H1 (cell line): ENCODE measurements around the gene ARHGAP24. TPM values are rescaled to one million over a fixed set of nuclear protein-coding genes. Genes with fewer than 3 reads are reported as not detected.

Experiments used
- CTCF ChIA-PET: fragments of 300-600 bp; sonication (Branson Sonifier 250); formaldehyde crosslinking; loops from one replicate; lab custom pipeline; 2021; ENCODE audit not compliant: partially characterized antibody; lab: Charles Lee
- POLR2A ChIA-PET: fragments of 300-600 bp; sonication (Branson Sonifier 250); formaldehyde crosslinking; loops from one replicate; lab custom pipeline; 2021; ENCODE audit warnings: inconsistent platforms; ENCODE audit not compliant: partially characterized antibody; lab: Charles Lee
- DNase-seq, 2 experiments: peaks; one replicate each; pipeline versions ENCODE4 v3.0.0 to v3.0.0-alpha.2; 2010 to 2022; ENCODE audit warnings: low spot score in 2 of 2, low read depth in 1 of 2, mixed read lengths in 1 of 2
- FAIRE-seq: peaks from 2 replicates; lab custom pipeline; 2011; peaks lifted over from hg19 to GRCh38; lab: Jason Lieb, UNC
- H2AFZ ChIP-seq: 2 replicates; pipeline ENCODE4 v1.8.1; 2012; ENCODE audit warnings: low read length, inconsistent platforms
- H2AK5ac ChIP-seq: 2 replicates; pipeline ENCODE4 v1.6.1; 2013; ENCODE audit warnings: low read depth, low read length
- H2BK120ac ChIP-seq: replicated peaks from 2 replicates; pipeline ENCODE3; 2013; ENCODE audit warnings: low read depth, low read length, inconsistent platforms
- H2BK12ac ChIP-seq: 2 replicates; pipeline ENCODE4 v1.6.1; 2013; ENCODE audit warnings: low read depth, low read length
- H2BK15ac ChIP-seq: 2 replicates; pipeline ENCODE4 v1.6.1; 2013; ENCODE audit warnings: low read length
- H2BK20ac ChIP-seq: 2 replicates; pipeline ENCODE4 v1.6.1; 2013; ENCODE audit warnings: low read length
- H2BK5ac ChIP-seq: 2 replicates; pipeline ENCODE4 v1.6.1; 2013; ENCODE audit warnings: low read depth, low read length
- H3K14ac ChIP-seq: 2 replicates; pipeline ENCODE4 v1.6.1; 2013; ENCODE audit warnings: inconsistent platforms; ENCODE audit not compliant: insufficient read length
- H3K18ac ChIP-seq: 2 replicates; pipeline ENCODE4 v1.6.1; 2013; ENCODE audit warnings: low read length; ENCODE audit errors: extremely low read depth
- H3K23ac ChIP-seq: 2 replicates; pipeline ENCODE4 v1.6.1; 2013; ENCODE audit warnings: inconsistent platforms; ENCODE audit not compliant: insufficient read length
- H3K23me2 ChIP-seq: 2 replicates; pipeline ENCODE4 v1.6.1; 2013; ENCODE audit warnings: low read depth, low read length
- H3K27ac ChIP-seq: 2 replicates; pipeline ENCODE4 v1.6.1; 2011; ENCODE audit warnings: low read depth, low read length, inconsistent platforms
- H3K27me3 ChIP-seq, 4 experiments: replicated peaks in 1 of 4; 1 replicate in 1 of 4; 2 replicates in 3 of 4; pipeline versions ENCODE4 v1.6.1 to v1.8.1; 2011 to 2013; ENCODE audit warnings: low read length in 3 of 4, mild to moderate bottlenecking in 3 of 4, inconsistent platforms in 2 of 4, mixed read lengths in 2 of 4, moderate library complexity in 1 of 4; ENCODE audit not compliant: control insufficient read depth in 3 of 4, insufficient read depth in 3 of 4; ENCODE audit errors: extremely low read depth in 1 of 4
- H3K36me3 ChIP-seq, 4 experiments: 2 replicates each; pipeline versions ENCODE4 v1.6.1 to v1.8.1; 2011 to 2013; ENCODE audit warnings: mild to moderate bottlenecking in 4 of 4, low read length in 3 of 4, moderate library complexity in 2 of 4, control low read depth in 1 of 4, inconsistent platforms in 1 of 4; ENCODE audit not compliant: insufficient read depth in 4 of 4, control insufficient read depth in 2 of 4
- H3K4ac ChIP-seq: replicated peaks from 2 replicates; pipeline ENCODE3; 2013; ENCODE audit warnings: low read length, low read depth, mixed read lengths, inconsistent platforms; ENCODE audit not compliant: insufficient read length
- H3K4me1 ChIP-seq, 4 experiments: replicated peaks in 1 of 4; 1 replicate in 1 of 4; 2 replicates in 3 of 4; pipeline versions ENCODE4 v1.6.1 to v1.8.1; 2011 to 2013; ENCODE audit warnings: low read length in 3 of 4, inconsistent platforms in 2 of 4, mixed read lengths in 1 of 4; ENCODE audit not compliant: insufficient read depth in 4 of 4, control insufficient read depth in 3 of 4
- H3K4me2 ChIP-seq, 2 experiments: 2 replicates each; pipeline versions ENCODE4 v1.6.1 to v1.8.1; 2011 to 2013; ENCODE audit warnings: low read depth in 2 of 2, low read length in 2 of 2, control low read depth in 1 of 2, inconsistent platforms in 1 of 2, mild to moderate bottlenecking in 1 of 2; ENCODE audit not compliant: insufficient read depth in 1 of 2
- H3K4me3 ChIP-seq, 4 experiments: fragments of 200-600, 300-600 bp in 1 of 4; sonication (generic), shearing (Covaris generic), sonication (Bioruptor Twin) in 1 of 4; 2 replicates each; pipeline versions ENCODE4 v1.5.1 to v1.8.1; 2011 to 2016; ENCODE audit warnings: low read length in 4 of 4, low read depth in 3 of 4, control low read depth in 2 of 4, inconsistent platforms in 2 of 4, mild to moderate bottlenecking in 2 of 4, mixed read lengths in 1 of 4, moderate library complexity in 1 of 4; ENCODE audit not compliant: insufficient read depth in 2 of 4; ENCODE audit errors: extremely low read depth in 1 of 4
- H3K56ac ChIP-seq: replicated peaks from 2 replicates; pipeline ENCODE3; 2013; ENCODE audit warnings: low read depth, mild to moderate bottlenecking, mixed read lengths, low read length, inconsistent platforms; ENCODE audit not compliant: insufficient read length
- H3K79me1 ChIP-seq: 2 replicates; pipeline ENCODE4 v1.6.1; 2013; ENCODE audit warnings: low read depth, low read length, control low read depth
- H3K79me2 ChIP-seq, 2 experiments: 2 replicates each; pipeline versions ENCODE4 v1.6.1 to v1.8.1; 2012 to 2013; ENCODE audit warnings: low read length in 2 of 2, mild to moderate bottlenecking in 2 of 2, inconsistent platforms in 1 of 2; ENCODE audit not compliant: insufficient read depth in 2 of 2, control insufficient read depth in 1 of 2
- H3K9ac ChIP-seq, 4 experiments: replicated peaks in 1 of 4; 1 replicate in 1 of 4; 2 replicates in 3 of 4; pipeline versions ENCODE4 v1.6.1 to v1.8.1; 2011 to 2013; ENCODE audit warnings: low read depth in 3 of 4, low read length in 3 of 4, control low read depth in 2 of 4, mild to moderate bottlenecking in 2 of 4, moderate library complexity in 2 of 4, inconsistent platforms in 1 of 4; ENCODE audit errors: extremely low read depth in 1 of 4
- H3K9me3 ChIP-seq, 2 experiments: 2 replicates each; pipeline versions ENCODE4 v1.6.1 to v1.8.1; 2012 to 2013; ENCODE audit warnings: mild to moderate bottlenecking in 2 of 2, moderate library complexity in 2 of 2, control low read depth in 1 of 2, inconsistent platforms in 1 of 2, low read depth in 1 of 2, low read length in 1 of 2, mixed read lengths in 1 of 2; ENCODE audit not compliant: insufficient read depth in 2 of 2
- H4K20me1 ChIP-seq, 2 experiments: replicated peaks in 1 of 2; 2 replicates each; pipeline versions ENCODE3 to v1.8.1; 2011 to 2013; ENCODE audit warnings: inconsistent platforms in 2 of 2, low read length in 2 of 2, mild to moderate bottlenecking in 1 of 2; ENCODE audit not compliant: insufficient read depth in 2 of 2, control insufficient read depth in 1 of 2
- H4K5ac ChIP-seq: 2 replicates; pipeline ENCODE4 v1.6.1; 2013; ENCODE audit warnings: low read length, low read depth, mixed read lengths, inconsistent platforms; ENCODE audit not compliant: insufficient read length
- H4K8ac ChIP-seq: 2 replicates; pipeline ENCODE4 v1.8.0; 2013; ENCODE audit warnings: mild to moderate bottlenecking, moderate library complexity, low read length, inconsistent platforms; ENCODE audit not compliant: insufficient read depth; ENCODE audit errors: extremely low read depth
- H4K91ac ChIP-seq: replicated peaks from 2 replicates; pipeline ENCODE3; 2013; ENCODE audit warnings: low read length, mixed read lengths, inconsistent platforms; ENCODE audit not compliant: insufficient read length
- BACH1 ChIP-seq: IDR thresholded peaks from 2 replicates; pipeline ENCODE4 v1.6.1; 2012; ENCODE audit warnings: low read length, improper control_type of control experiment
- CHD1 ChIP-seq: IDR thresholded peaks from 2 replicates; pipeline ENCODE4 v1.6.1; 2012; ENCODE audit warnings: low read depth, low read length, improper control_type of control experiment
- JUND ChIP-seq: IDR thresholded peaks from 2 replicates; pipeline ENCODE4 v1.6.1; 2011; ENCODE audit warnings: mild to moderate bottlenecking, improper control_type of control experiment, low read length
- NRF1 ChIP-seq: IDR thresholded peaks from 2 replicates; pipeline ENCODE4 v1.6.1; 2011; ENCODE audit warnings: mild to moderate bottlenecking, low read depth, low read length, improper control_type of control experiment
- POLR2A ChIP-seq, 2 experiments: IDR thresholded peaks; 1 replicate in 1 of 2; 2 replicates in 1 of 2; pipeline ENCODE4 v1.6.1; 2011; ENCODE audit warnings: low read depth in 2 of 2, low read length in 2 of 2, mild to moderate bottlenecking in 2 of 2; ENCODE audit errors: control extremely low read depth in 1 of 2
- POU5F1 ChIP-seq: IDR thresholded peaks from 2 replicates; pipeline ENCODE4 v1.6.1; 2011; ENCODE audit warnings: low read depth, mild to moderate bottlenecking, low read length, moderate library complexity
- RAD21 ChIP-seq, 2 experiments: IDR thresholded peaks in 1 of 2; conservative IDR thresholded peaks in 1 of 2; 2 replicates each; pipeline ENCODE4 v1.6.1; 2011; ENCODE audit warnings: low read depth in 2 of 2, low read length in 2 of 2, improper control_type of control experiment in 1 of 2, inconsistent platforms in 1 of 2, mild to moderate bottlenecking in 1 of 2, moderate library complexity in 1 of 2
- RNF2 ChIP-seq: fragments of 200-900, 300-1000 bp; sonication (generic); IDR thresholded peaks from 2 replicates; pipeline ENCODE4 v1.7.1; 2016; ENCODE audit warnings: borderline replicate concordance, low read depth, mild to moderate bottlenecking, antibody characterized with exemption, low read length; ENCODE audit not compliant: poor library complexity, severe bottlenecking; ENCODE audit errors: missing control alignments
- USF2 ChIP-seq: IDR thresholded peaks from 2 replicates; pipeline ENCODE4 v1.6.1; 2011; ENCODE audit warnings: low read length, improper control_type of control experiment
- WGBS, 2 experiments: shearing (Covaris generic) in 1 of 2; methylation state at CpG; one replicate each; pipeline versions ENCODE4 v1.1.6 to v1.1.7; 2013 to 2015; ENCODE audit warnings: low lambda C conversion rate in 2 of 2, mixed read lengths in 2 of 2, inconsistent platforms in 1 of 2, low coverage in 1 of 2, missing lambda C conversion rate in 1 of 2; ENCODE audit not compliant: insufficient replicate concordance in 2 of 2, insufficient coverage in 1 of 2, insufficient read length in 1 of 2; ENCODE audit errors: extremely low coverage in 1 of 2, missing lambda C conversion rate in 1 of 2; 5-methylcytosine and 5-hydroxymethylcytosine counted together
- polyA plus RNA-seq, 7 experiments: library from polyadenylated mRNA; depleted of rRNA in 3 of 7; stranded (reverse) in 5 of 7; unstranded in 2 of 7; fragments of >200 nt in 5 of 7; fragments of 200-250 nt in 2 of 7; gene quantifications; 1 replicate in 5 of 7; 2 replicates in 1 of 7; 4 replicates in 1 of 7; pipeline versions ENCODE4 v1.2.1 to v1.2.3, GENCODE V29; 2011 to 2013; ENCODE audit warnings: missing spikeins in 2 of 7, mixed read lengths in 2 of 7
- total RNA-seq: library from RNA; stranded (reverse); fragmentation: NEBNext Ultra II Directional; extraction: Animal tissue kit (Norgen Biotek cat#: 25700); gene quantifications from 2 replicates; pipeline ENCODE4 v1.2.1, GENCODE V29; 2021

Gene ARHGAP24
- total and polyA plus RNA-seq, 2 of the 8 experiments (the other 6 are each of a cell fraction or from before 2014, with no cell fraction given), result 0.08 to 0.50 TPM

GRCh38 chr4:85762529-85762871 is 287.6 kb downstream of the ARHGAP24 start:
- Histone ChIP-seq H3K9ac (no peak overlapping the region), H3K14ac (no peak overlapping the region), H3K4me1 (0 out of 7 replicates have a peak, but pooled peaks cover 0 to 4% (median 0%) of the 10 kb centered on the region in 4 experiments), H4K20me1 (no peaks in the 10 kb centered on the region), H2BK15ac (no peak overlapping the region), H3K4ac (no peak overlapping the region), H2BK5ac (no peak overlapping the region), H3K79me1 (no peaks in the 10 kb centered on the region), H3K23ac (no peak overlapping the region), H3K36me3 (no peaks in the 10 kb centered on the region), H2BK20ac (no peak overlapping the region), H3K27me3 (no peaks in the 10 kb centered on the region), H3K4me3 (no peak overlapping the region), H4K91ac (no peak overlapping the region), H3K56ac (no peak overlapping the region), H4K8ac (no peak overlapping the region), H3K79me2 (no peaks in the 10 kb centered on the region), H2BK12ac (no peak overlapping the region), H3K4me2 (no peak overlapping the region), H4K5ac (no peak overlapping the region), H3K27ac (no peak overlapping the region), H3K18ac (no peak overlapping the region), H2BK120ac (no peak overlapping the region), H3K23me2 (no peaks in the 10 kb centered on the region), H2AK5ac (no peak overlapping the region), H3K9me3 (no peaks in the 10 kb centered on the region), H2AFZ (no peak overlapping the region)
- 88% methylated on average over 2 of the region's 2 CpGs; no CpG with 5 or more reads in 1 of the 2 experiments for WGBS, 2 experiments
- POLR2A ChIA-PET, result no interaction called here
- FAIRE-seq (no peak), DNase-seq (no peak)
- CTCF ChIA-PET, result interaction anchor here (0.6 to 2.4 kb wide), 8 partner anchors 11 to 1242 kb away, joined by 3 to 14 read pairs (median 4); no protein-coding TSS in a partner anchor
- TF ChIP-seq RAD21 (IDR thresholded peaks at IDR 0.05 in 1 of 2, conservative IDR thresholded peaks at IDR 0.05 in 1 of 2; ENCODE audit: low read depth in 2 of 2, low read length in 2 of 2) (no peak), BACH1 (no peak), RNF2 (no peak), POU5F1 (no peak), NRF1 (no peak), JUND (no peak), POLR2A (IDR thresholded peaks at IDR 0.05; ENCODE audit: control extremely low read depth in 1 of 2, low read depth in 2 of 2, low read length in 2 of 2) (no peak), USF2 (no peak), CHD1 (no peak)
